ENCODE measurements around the gene PSMA6.
"Not testable (repeated sequence)": the region's sequence is repeated elsewhere in the genome, so short reads cannot be mapped to it uniquely, and the experiment has no call there.

Gene PSMA6

DNA sequence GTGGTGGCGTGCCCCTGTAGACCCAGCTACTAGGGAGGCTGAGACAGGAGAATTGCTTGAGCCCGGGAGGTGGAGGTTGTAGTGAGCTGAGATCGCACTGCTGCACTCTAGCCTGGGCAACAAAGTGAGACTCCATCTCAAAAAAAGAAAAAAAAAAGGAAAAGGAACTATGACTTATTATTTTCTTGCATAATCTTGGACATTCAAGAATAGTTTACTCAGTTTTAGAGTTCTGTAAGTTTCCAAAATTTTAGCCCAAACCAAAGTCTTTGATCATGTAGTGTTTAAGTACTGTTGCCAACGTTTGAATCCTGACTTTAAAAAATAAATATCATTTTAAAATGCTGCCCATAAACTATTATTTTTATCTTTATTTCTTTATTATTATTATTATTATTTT is 6.2 kb downstream of the PSMA6 start:
- Histone ChIP-seq H3K27ac (ENCODE audit: low read length) (no peak overlapping the region), H3K9ac (ENCODE audit: low read length) (no peak overlapping the region), H3K27me3 (replicated peaks; ENCODE audit: insufficient read depth, low read length) (no peaks in the 10 kb centered on the region), H3K4me2 (ENCODE audit: low read depth, low read length) (no peak overlapping the region), H3K36me3 (replicated peaks; ENCODE audit: insufficient read depth, low read length) (no peaks in the 10 kb centered on the region), H4K20me1 (ENCODE audit: insufficient read depth, low read length) (no peaks in the 10 kb centered on the region; the same call in 1 of the 2 replicates), H3F3A (ENCODE audit: insufficient read depth, low read length) (peaks cover 10% of the 10 kb centered on the region), H3K4me1 (ENCODE audit: low read length) (peaks cover 33% of the 10 kb centered on the region), H3K4me3 (ENCODE audit: low read length) (no peak overlapping the region), H3K79me2 (ENCODE audit: low read length) (peaks cover 98% of the 10 kb centered on the region), H3K9me3 (replicated peaks; ENCODE audit: insufficient read depth, low read length) (no peaks in the 10 kb centered on the region), H3K9me2 (replicated peaks; ENCODE audit: insufficient read depth, low read length) (no peaks in the 10 kb centered on the region), H2AFZ (ENCODE audit: low read length) (no peak overlapping the region)
- TF ChIP-seq EZH2phosphoT487 (IDR thresholded peaks at IDR 0.05; ENCODE audit: low read length) (no peak), CTCF (IDR thresholded peaks at IDR 0.05; ENCODE audit: low read length) (no peak), EZH2 (optimal IDR thresholded peaks at IDR 0.05; ENCODE audit: low read depth, low read length) (no peak)
- DNase-seq, result no peak

DNA sequence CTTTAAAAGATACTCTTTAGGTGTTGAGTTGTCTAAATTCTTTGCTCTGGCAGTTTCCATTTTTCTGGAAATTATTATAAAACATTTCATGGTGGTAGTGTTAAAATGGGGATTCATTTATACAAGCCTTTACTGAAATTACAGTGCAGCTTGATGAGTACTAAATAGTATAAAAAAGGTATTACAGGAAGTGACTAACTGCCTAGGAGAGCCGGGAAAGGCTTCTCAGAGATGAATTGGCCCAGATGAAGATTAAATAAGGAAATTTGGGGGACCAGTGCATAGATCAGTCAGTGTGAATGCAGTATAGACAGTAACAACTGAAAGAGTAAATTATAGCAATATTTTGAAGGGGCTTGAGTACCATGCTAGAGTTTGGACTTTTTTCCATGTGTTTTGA is 7.5 kb downstream of the PSMA6 start:
- Histone ChIP-seq H3K36me3 (replicated peaks; ENCODE audit: insufficient read depth, low read length) (no peaks in the 10 kb centered on the region), H3K4me2 (ENCODE audit: low read depth, low read length) (peak overlapping the region; percentile 50; the same call in 1 of the 2 replicates), H3K9me3 (replicated peaks; ENCODE audit: insufficient read depth, low read length) (no peaks in the 10 kb centered on the region), H3K27ac (ENCODE audit: low read length) (peak overlapping the region; percentile 58; the same call in 1 of the 2 replicates), H3K9ac (ENCODE audit: low read length) (no peak overlapping the region), H3K9me2 (replicated peaks; ENCODE audit: insufficient read depth, low read length) (no peaks in the 10 kb centered on the region), H4K20me1 (ENCODE audit: insufficient read depth, low read length) (peaks cover 2% of the 10 kb centered on the region; the same call in 1 of the 2 replicates), H3K79me2 (ENCODE audit: low read length) (peaks cover 98% of the 10 kb centered on the region), H2AFZ (ENCODE audit: low read length) (no peak overlapping the region), H3F3A (ENCODE audit: insufficient read depth, low read length) (peaks cover 10% of the 10 kb centered on the region), H3K4me1 (ENCODE audit: low read length) (peaks cover 36% of the 10 kb centered on the region), H3K4me3 (ENCODE audit: low read length) (no peak overlapping the region), H3K27me3 (replicated peaks; ENCODE audit: insufficient read depth, low read length) (no peaks in the 10 kb centered on the region)
- TF ChIP-seq EZH2 (optimal IDR thresholded peaks at IDR 0.05; ENCODE audit: low read depth, low read length) (no peak), CTCF (IDR thresholded peaks at IDR 0.05; ENCODE audit: low read length) (no peak), EZH2phosphoT487 (IDR thresholded peaks at IDR 0.05; ENCODE audit: low read length) (no peak)
- DNase-seq, result no peak

- peak overlapping the region; percentile 50; the same call in 1 of the 2 replicates for H3K4me2 ChIP-seq (ENCODE audit: low read depth, low read length)
- H3K9ac ChIP-seq (ENCODE audit: low read length), result no peak overlapping the region
- H3F3A ChIP-seq (ENCODE audit: insufficient read depth, low read length), result peaks cover 10% of the 10 kb centered on the region
- H3K9me2 ChIP-seq (replicated peaks; ENCODE audit: insufficient read depth, low read length), result no peaks in the 10 kb centered on the region
- no peaks in the 10 kb centered on the region for H3K36me3 ChIP-seq (replicated peaks; ENCODE audit: insufficient read depth, low read length)
- H3K79me2 ChIP-seq (ENCODE audit: low read length), result peaks cover 98% of the 10 kb centered on the region
- H3K9me3 ChIP-seq (replicated peaks; ENCODE audit: insufficient read depth, low read length), result no peaks in the 10 kb centered on the region
- no peak overlapping the region for H3K4me3 ChIP-seq (ENCODE audit: low read length)
- H2AFZ ChIP-seq (ENCODE audit: low read length), result no peak overlapping the region
- no peaks in the 10 kb centered on the region for H3K27me3 ChIP-seq (replicated peaks; ENCODE audit: insufficient read depth, low read length)
- H3K27ac ChIP-seq (ENCODE audit: low read length), result peak overlapping the region; percentile 58; the same call in 1 of the 2 replicates
- H4K20me1 ChIP-seq (ENCODE audit: insufficient read depth, low read length), result peaks cover 6% of the 10 kb centered on the region; the same call in 1 of the 2 replicates
- peaks cover 36% of the 10 kb centered on the region for H3K4me1 ChIP-seq (ENCODE audit: low read length)
- TF ChIP-seq CTCF (IDR thresholded peaks at IDR 0.05; ENCODE audit: low read length) (no peak), EZH2phosphoT487 (IDR thresholded peaks at IDR 0.05; ENCODE audit: low read length) (no peak), EZH2 (optimal IDR thresholded peaks at IDR 0.05; ENCODE audit: low read depth, low read length) (no peak)
- DNase-seq, result peak; percentile 43
Measured at GRCh38 chr14:35300228-35300627, 8.0 kb downstream of the PSMA6 start.

DNA sequence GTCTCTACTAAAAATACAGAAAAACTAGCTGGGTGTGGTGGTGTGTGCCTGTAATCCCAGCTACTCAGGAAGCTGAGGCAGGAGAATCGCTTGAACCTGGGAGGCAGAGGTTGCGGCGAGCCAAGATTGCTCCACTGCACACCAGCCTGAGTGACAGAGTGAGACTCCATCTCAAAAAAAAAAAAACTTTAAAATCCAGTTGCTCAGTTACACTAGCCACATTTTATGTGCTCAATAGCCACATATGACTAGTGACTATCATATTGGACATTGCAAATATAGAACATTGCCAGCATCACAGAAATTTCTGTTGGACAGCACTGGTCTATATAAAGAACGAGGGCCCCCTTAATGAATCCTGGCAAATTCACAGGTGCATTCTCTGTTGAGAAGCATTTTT is 9.2 kb downstream of the PSMA6 start:
- peaks cover 98% of the 10 kb centered on the region for H3K79me2 ChIP-seq (ENCODE audit: low read length)
- H3K27ac ChIP-seq (ENCODE audit: low read length), result peak overlapping the region; percentile 58; the same call in 1 of the 2 replicates
- not testable (repeated sequence) for DNase-seq; H3K9me2 ChIP-seq (replicated peaks; ENCODE audit: insufficient read depth, low read length); H3K4me3 ChIP-seq (ENCODE audit: low read length); H3K9me3 ChIP-seq (replicated peaks; ENCODE audit: insufficient read depth, low read length); H3K36me3 ChIP-seq (replicated peaks; ENCODE audit: insufficient read depth, low read length); H3K9ac ChIP-seq (ENCODE audit: low read length); H2AFZ ChIP-seq (ENCODE audit: low read length); H4K20me1 ChIP-seq (ENCODE audit: insufficient read depth, low read length); H3K27me3 ChIP-seq (replicated peaks; ENCODE audit: insufficient read depth, low read length)
- peaks cover 10% of the 10 kb centered on the region for H3F3A ChIP-seq (ENCODE audit: insufficient read depth, low read length)
- peaks cover 33% of the 10 kb centered on the region for H3K4me1 ChIP-seq (ENCODE audit: low read length)
- peak overlapping the region; percentile 50; the same call in 1 of the 2 replicates for H3K4me2 ChIP-seq (ENCODE audit: low read depth, low read length)

All from MM.1S (cell line).